ENCODE data around the gene RNU6-9. TPM values are rescaled to one million over a fixed set of nuclear protein-coding genes. Genes with fewer than 3 reads are reported as not detected.
A peak's percentile ranks its signal among the peaks of the same experiment; 100 is the strongest.

Gene RNU6-9
- total and polyA plus RNA-seq, 2 of the 13 experiments (the other 11 are each of a cell fraction or from before 2014, with no cell fraction given) = under 0.01 TPM; not detected in 1

DNA sequence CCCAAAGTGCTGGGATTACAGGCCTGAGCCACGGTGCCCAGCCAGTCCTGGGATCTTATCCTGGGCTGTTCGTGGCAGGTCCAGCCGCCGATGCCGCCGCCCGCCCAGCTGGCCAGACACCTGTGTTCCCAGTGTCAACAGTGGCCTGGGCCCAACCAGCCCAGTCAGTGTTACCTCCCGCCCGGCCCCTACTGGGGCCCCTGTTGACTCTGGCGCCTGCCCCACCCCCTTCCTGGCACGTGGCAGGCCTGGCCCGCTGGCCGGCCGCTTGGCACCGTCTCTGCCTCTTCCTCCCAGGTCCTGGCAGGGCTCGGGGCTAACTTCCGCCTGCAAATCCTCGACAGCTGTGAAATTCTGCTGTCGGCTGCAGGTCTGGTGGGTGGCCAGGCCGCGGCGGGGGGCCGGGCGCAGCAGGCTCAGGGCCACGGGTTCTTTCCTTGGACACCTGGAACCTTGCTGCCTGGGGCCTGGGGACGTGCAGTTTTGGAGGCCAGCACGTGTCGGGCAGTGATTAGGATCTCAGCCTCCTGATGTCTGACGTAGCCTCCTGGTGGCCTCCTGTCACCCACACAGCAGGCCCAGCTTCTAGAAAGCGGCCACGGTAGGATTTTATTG, 41.7 kb downstream of the RNU6-9 start (continued):
- TF ChIP-seq, protein P1, sequence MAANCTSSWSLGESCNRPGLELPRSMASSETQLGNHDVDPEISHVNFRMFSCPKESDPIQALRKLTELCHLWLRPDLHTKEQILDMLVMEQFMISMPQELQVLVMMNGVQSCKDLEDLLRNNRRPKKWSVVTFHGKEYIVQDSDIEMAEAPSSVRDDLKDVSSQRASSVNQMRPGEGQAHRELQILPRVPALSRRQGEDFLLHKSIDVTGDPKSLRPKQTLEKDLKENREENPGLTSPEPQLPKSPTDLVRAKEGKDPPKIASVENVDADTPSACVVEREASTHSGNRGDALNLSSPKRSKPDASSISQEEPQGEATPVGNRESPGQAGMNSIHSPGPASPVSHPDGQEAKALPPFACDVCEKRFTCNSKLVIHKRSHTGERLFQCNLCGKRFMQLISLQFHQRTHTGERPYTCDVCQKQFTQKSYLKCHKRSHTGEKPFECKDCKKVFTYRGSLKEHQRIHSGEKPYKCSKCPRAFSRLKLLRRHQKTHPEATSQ (CRISPR knock-in tag; IDR thresholded peaks at IDR 0.05; ENCODE audit: borderline replicate concordance) = 0 out of 2 replicates have a peak, but pooled peaks have one; percentile 79
- peak; percentile 99 for TF ChIP-seq SP5 (CRISPR knock-in tag; IDR thresholded peaks at IDR 0.05; ENCODE audit: borderline replicate concordance, low read depth)
- TF ChIP-seq SOX6 (IDR thresholded peaks at IDR 0.05) = no peak
- peak; percentile 88 for TF ChIP-seq SOX6 (CRISPR knock-in tag; IDR thresholded peaks at IDR 0.05)
- 0 out of 2 replicates have a peak, but pooled peaks have one; percentile 24 for TF ChIP-seq ZNF839 (CRISPR knock-in tag; IDR thresholded peaks at IDR 0.05; ENCODE audit: borderline replicate concordance)
- TF ChIP-seq PPARG (CRISPR knock-in tag; conservative IDR thresholded peaks at IDR 0.05) = peak; percentile 88
- TF ChIP-seq ZNF556 (CRISPR knock-in tag; IDR thresholded peaks at IDR 0.05; ENCODE audit: borderline replicate concordance) = peak; percentile 88; the same call in 1 of the 2 replicates
- TF ChIP-seq ZFYVE20 (CRISPR knock-in tag; IDR thresholded peaks at IDR 0.05; ENCODE audit: borderline replicate concordance, low read depth) = no peak
- peak; percentile 57; the same call in 1 of the 2 replicates for TF ChIP-seq KMT2A (CRISPR knock-in tag; IDR thresholded peaks at IDR 0.05)
- TF ChIP-seq PCBP2 (optimal IDR thresholded peaks at IDR 0.05; ENCODE audit: low read depth, low read length, poor library complexity, severe bottlenecking) = no peak
- TF ChIP-seq, protein P2, sequence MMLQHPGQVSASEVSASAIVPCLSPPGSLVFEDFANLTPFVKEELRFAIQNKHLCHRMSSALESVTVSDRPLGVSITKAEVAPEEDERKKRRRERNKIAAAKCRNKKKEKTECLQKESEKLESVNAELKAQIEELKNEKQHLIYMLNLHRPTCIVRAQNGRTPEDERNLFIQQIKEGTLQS (CRISPR knock-in tag; IDR thresholded peaks at IDR 0.05) = peak; percentile 52; the same call in 1 of the 2 replicates
- peak; percentile 90 for TF ChIP-seq GABPB1 (CRISPR knock-in tag; IDR thresholded peaks at IDR 0.05)
- 0 out of 2 replicates have a peak, but pooled peaks have one; percentile 27 for TF ChIP-seq ZBTB21 (CRISPR knock-in tag; IDR thresholded peaks at IDR 0.05)
- TF ChIP-seq RAD51 (IDR thresholded peaks at IDR 0.05; ENCODE audit: borderline replicate concordance) = no peak
- TF ChIP-seq, protein P3, sequence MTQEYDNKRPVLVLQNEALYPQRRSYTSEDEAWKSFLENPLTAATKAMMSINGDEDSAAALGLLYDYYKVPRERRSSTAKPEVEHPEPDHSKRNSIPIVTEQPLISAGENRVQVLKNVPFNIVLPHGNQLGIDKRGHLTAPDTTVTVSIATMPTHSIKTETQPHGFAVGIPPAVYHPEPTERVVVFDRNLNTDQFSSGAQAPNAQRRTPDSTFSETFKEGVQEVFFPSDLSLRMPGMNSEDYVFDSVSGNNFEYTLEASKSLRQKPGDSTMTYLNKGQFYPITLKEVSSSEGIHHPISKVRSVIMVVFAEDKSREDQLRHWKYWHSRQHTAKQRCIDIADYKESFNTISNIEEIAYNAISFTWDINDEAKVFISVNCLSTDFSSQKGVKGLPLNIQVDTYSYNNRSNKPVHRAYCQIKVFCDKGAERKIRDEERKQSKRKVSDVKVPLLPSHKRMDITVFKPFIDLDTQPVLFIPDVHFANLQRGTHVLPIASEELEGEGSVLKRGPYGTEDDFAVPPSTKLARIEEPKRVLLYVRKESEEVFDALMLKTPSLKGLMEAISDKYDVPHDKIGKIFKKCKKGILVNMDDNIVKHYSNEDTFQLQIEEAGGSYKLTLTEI (CRISPR knock-in tag; conservative IDR thresholded peaks at IDR 0.05) = no peak
- no peak for TF ChIP-seq ZNF510 (CRISPR knock-in tag; IDR thresholded peaks at IDR 0.05; ENCODE audit: low read depth)
- TF ChIP-seq, protein P4, sequence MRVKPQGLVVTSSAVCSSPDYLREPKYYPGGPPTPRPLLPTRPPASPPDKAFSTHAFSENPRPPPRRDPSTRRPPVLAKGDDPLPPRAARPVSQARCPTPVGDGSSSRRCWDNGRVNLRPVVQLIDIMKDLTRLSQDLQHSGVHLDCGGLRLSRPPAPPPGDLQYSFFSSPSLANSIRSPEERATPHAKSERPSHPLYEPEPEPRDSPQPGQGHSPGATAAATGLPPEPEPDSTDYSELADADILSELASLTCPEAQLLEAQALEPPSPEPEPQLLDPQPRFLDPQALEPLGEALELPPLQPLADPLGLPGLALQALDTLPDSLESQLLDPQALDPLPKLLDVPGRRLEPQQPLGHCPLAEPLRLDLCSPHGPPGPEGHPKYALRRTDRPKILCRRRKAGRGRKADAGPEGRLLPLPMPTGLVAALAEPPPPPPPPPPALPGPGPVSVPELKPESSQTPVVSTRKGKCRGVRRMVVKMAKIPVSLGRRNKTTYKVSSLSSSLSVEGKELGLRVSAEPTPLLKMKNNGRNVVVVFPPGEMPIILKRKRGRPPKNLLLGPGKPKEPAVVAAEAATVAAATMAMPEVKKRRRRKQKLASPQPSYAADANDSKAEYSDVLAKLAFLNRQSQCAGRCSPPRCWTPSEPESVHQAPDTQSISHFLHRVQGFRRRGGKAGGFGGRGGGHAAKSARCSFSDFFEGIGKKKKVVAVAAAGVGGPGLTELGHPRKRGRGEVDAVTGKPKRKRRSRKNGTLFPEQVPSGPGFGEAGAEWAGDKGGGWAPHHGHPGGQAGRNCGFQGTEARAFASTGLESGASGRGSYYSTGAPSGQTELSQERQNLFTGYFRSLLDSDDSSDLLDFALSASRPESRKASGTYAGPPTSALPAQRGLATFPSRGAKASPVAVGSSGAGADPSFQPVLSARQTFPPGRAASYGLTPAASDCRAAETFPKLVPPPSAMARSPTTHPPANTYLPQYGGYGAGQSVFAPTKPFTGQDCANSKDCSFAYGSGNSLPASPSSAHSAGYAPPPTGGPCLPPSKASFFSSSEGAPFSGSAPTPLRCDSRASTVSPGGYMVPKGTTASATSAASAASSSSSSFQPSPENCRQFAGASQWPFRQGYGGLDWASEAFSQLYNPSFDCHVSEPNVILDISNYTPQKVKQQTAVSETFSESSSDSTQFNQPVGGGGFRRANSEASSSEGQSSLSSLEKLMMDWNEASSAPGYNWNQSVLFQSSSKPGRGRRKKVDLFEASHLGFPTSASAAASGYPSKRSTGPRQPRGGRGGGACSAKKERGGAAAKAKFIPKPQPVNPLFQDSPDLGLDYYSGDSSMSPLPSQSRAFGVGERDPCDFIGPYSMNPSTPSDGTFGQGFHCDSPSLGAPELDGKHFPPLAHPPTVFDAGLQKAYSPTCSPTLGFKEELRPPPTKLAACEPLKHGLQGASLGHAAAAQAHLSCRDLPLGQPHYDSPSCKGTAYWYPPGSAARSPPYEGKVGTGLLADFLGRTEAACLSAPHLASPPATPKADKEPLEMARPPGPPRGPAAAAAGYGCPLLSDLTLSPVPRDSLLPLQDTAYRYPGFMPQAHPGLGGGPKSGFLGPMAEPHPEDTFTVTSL (CRISPR knock-in tag; IDR thresholded peaks at IDR 0.05; ENCODE audit: borderline replicate concordance) = peak; percentile 19; the same call in 1 of the 2 replicates
- 0 out of 2 replicates have a peak, but pooled peaks have one; percentile 78 for TF ChIP-seq SMAD9 (CRISPR knock-in tag; IDR thresholded peaks at IDR 0.05)
- TF ChIP-seq ZNF3 (CRISPR knock-in tag; IDR thresholded peaks at IDR 0.05) = peak; percentile 49; the same call in 1 of the 2 replicates
- peak; percentile 71; the same call in 1 of the 2 replicates for TF ChIP-seq ZBTB8A (CRISPR knock-in tag; IDR thresholded peaks at IDR 0.05; ENCODE audit: borderline replicate concordance, low read depth)
- no peak for TF ChIP-seq RBAK (CRISPR knock-in tag; IDR thresholded peaks at IDR 0.05)

Measured in HepG2 (cell line).